ENCODE measurements around the gene EDN3. TPM values are rescaled to one million over a fixed set of nuclear protein-coding genes. Genes with fewer than 3 reads are reported as not detected.

Gene EDN3
- total and polyA plus RNA-seq, 9 of the 15 experiments (the other 6 are each of a cell fraction or from before 2014, with no cell fraction given) = not detected

GRCh38 chr20:59375541-59375940, 75.1 kb downstream of the EDN3 start:
- ChIA-PET CTCF (ENCODE audit: low intra/inter-chr PET ratio) (no interaction called here), POLR2A (interaction anchor here (1.5 kb wide), 1 partner anchor 12 kb away, joined by 3 read pairs; no protein-coding TSS in a partner anchor)
- TF ChIP-seq ZNF395 (CRISPR knock-in tag; IDR thresholded peaks at IDR 0.05) = no peak
- TF ChIP-seq PTTG1 (tag; IDR thresholded peaks at IDR 0.05; ENCODE audit: low read depth) = no peak
- no peak for TF ChIP-seq PTRF (tag; IDR thresholded peaks at IDR 0.05)
- no peak for TF ChIP-seq HMGN3 (IDR thresholded peaks at IDR 0.05; ENCODE audit: borderline replicate concordance, extremely low read depth, insufficient read length, low read depth, low read length)
- TF ChIP-seq SMC3 (conservative IDR thresholded peaks at IDR 0.05; ENCODE audit: insufficient read depth, low read depth, low read length) = no peak
- TF ChIP-seq, protein P1, sequence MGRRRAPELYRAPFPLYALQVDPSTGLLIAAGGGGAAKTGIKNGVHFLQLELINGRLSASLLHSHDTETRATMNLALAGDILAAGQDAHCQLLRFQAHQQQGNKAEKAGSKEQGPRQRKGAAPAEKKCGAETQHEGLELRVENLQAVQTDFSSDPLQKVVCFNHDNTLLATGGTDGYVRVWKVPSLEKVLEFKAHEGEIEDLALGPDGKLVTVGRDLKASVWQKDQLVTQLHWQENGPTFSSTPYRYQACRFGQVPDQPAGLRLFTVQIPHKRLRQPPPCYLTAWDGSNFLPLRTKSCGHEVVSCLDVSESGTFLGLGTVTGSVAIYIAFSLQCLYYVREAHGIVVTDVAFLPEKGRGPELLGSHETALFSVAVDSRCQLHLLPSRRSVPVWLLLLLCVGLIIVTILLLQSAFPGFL (CRISPR knock-in tag; IDR thresholded peaks at IDR 0.05) = no peak
- TF ChIP-seq BACH1 (tag; IDR thresholded peaks at IDR 0.05) = no peak
- no peak for TF ChIP-seq MAX (CRISPR knock-in tag; IDR thresholded peaks at IDR 0.05)
- TF ChIP-seq CSDE1 (IDR thresholded peaks at IDR 0.05) = no peak
- no peak for TF ChIP-seq ZBTB17 (CRISPR knock-in tag; IDR thresholded peaks at IDR 0.05)
- TF ChIP-seq, protein P2, sequence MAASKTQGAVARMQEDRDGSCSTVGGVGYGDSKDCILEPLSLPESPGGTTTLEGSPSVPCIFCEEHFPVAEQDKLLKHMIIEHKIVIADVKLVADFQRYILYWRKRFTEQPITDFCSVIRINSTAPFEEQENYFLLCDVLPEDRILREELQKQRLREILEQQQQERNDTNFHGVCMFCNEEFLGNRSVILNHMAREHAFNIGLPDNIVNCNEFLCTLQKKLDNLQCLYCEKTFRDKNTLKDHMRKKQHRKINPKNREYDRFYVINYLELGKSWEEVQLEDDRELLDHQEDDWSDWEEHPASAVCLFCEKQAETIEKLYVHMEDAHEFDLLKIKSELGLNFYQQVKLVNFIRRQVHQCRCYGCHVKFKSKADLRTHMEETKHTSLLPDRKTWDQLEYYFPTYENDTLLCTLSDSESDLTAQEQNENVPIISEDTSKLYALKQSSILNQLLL (CRISPR knock-in tag; IDR thresholded peaks at IDR 0.05; ENCODE audit: borderline replicate concordance) = no peak
- TF ChIP-seq, protein P3, sequence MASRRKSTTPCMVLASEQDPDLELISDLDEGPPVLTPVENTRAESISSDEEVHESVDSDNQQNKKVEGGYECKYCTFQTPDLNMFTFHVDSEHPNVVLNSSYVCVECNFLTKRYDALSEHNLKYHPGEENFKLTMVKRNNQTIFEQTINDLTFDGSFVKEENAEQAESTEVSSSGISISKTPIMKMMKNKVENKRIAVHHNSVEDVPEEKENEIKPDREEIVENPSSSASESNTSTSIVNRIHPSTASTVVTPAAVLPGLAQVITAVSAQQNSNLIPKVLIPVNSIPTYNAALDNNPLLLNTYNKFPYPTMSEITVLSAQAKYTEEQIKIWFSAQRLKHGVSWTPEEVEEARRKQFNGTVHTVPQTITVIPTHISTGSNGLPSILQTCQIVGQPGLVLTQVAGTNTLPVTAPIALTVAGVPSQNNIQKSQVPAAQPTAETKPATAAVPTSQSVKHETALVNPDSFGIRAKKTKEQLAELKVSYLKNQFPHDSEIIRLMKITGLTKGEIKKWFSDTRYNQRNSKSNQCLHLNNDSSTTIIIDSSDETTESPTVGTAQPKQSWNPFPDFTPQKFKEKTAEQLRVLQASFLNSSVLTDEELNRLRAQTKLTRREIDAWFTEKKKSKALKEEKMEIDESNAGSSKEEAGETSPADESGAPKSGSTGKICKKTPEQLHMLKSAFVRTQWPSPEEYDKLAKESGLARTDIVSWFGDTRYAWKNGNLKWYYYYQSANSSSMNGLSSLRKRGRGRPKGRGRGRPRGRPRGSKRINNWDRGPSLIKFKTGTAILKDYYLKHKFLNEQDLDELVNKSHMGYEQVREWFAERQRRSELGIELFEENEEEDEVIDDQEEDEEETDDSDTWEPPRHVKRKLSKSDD (conservative IDR thresholded peaks at IDR 0.05; ENCODE audit: low read length) = no peak
- TF ChIP-seq NR3C1 (CRISPR knock-in tag; IDR thresholded peaks at IDR 0.05) = no peak
- TF ChIP-seq, protein P4, sequence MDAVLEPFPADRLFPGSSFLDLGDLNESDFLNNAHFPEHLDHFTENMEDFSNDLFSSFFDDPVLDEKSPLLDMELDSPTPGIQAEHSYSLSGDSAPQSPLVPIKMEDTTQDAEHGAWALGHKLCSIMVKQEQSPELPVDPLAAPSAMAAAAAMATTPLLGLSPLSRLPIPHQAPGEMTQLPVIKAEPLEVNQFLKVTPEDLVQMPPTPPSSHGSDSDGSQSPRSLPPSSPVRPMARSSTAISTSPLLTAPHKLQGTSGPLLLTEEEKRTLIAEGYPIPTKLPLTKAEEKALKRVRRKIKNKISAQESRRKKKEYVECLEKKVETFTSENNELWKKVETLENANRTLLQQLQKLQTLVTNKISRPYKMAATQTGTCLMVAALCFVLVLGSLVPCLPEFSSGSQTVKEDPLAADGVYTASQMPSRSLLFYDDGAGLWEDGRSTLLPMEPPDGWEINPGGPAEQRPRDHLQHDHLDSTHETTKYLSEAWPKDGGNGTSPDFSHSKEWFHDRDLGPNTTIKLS (IDR thresholded peaks at IDR 0.05; ENCODE audit: borderline replicate concordance, low read depth) = no peak

More at GRCh38 chr20:59375541-59375940, 75.1 kb downstream of the EDN3 start:
- in situ Hi-C loops (cut with MboI) = no loop called here
- no peak overlapping the region for H3K4me2 ChIP-seq (ENCODE audit: insufficient read depth, low read length)
- peaks cover 0 to 7% of the 10 kb centered on the region in 2 experiments; a peak in 1 of 5 replicates for H3K4me1 ChIP-seq (replicated peaks in 1 of 2; ENCODE audit: control insufficient read depth in 2 of 2, insufficient read depth in 2 of 2, low read length in 2 of 2)
- DNase-seq (ENCODE audit: extremely low read depth in 1 of 4, low spot score in 3 of 4) (no peak), FAIRE-seq (no peak), ATAC-seq (no peak)
- 3% methylated on average over 3 of the region's 3 CpGs for WGBS (ENCODE audit: insufficient coverage, low coverage, missing lambda C conversion rate)
- no peaks in the 10 kb centered on the region for H3K36me3 ChIP-seq (ENCODE audit: control insufficient read depth, insufficient read depth, low read length)
- H4K20me1 ChIP-seq (replicated peaks; ENCODE audit: control insufficient read depth, insufficient read depth, low read length) = peaks cover 4% of the 10 kb centered on the region; the same call in 1 of the 2 replicates
- intact Hi-C loops (cut with micrococcal nuclease) = no loop called here
- H3K9me1 ChIP-seq (ENCODE audit: control insufficient read depth, insufficient read depth, low read length) = no peaks in the 10 kb centered on the region
- H3K27ac ChIP-seq (ENCODE audit: extremely low read depth, low read depth, low read length) = no peak overlapping the region
- peaks cover 4 to 12% of the 10 kb centered on the region in 2 experiments; a peak in 2 of 5 replicates for H3K27me3 ChIP-seq (ENCODE audit: control insufficient read depth in 2 of 2, insufficient read depth in 2 of 2, low read length in 2 of 2)
- BruUV-seq (replicated peaks) = no TSS peak
- no peaks in the 10 kb centered on the region for H3K79me2 ChIP-seq (ENCODE audit: control insufficient read depth, insufficient read depth, low read length)
- H3K4me3 ChIP-seq = no peak overlapping the region
- H3K9me3 ChIP-seq (replicated peaks; ENCODE audit: control insufficient read depth, insufficient read depth, low read depth, low read length) = no peaks in the 10 kb centered on the region
- H3K9ac ChIP-seq (ENCODE audit: insufficient read depth in 1 of 2, low read depth in 2 of 2, low read length in 2 of 2) = no peak overlapping the region
- no peak overlapping the region for H2AFZ ChIP-seq (ENCODE audit: low read depth, low read length)

Data from K562 (cell line).